Stimulated activated CD8-positive, alpha-beta memory T cell treated with anti-CD3 and anti-CD28 coated beads, Interleukin-4, amount 100 ng/mL, for 24 hours (primary cell): ENCODE measurements around the gene IFNL1.
"Not testable (repeated sequence)": the region's sequence is repeated elsewhere in the genome, so short reads cannot be mapped to it uniquely, and the experiment has no call there.

Experiments used
- DNase-seq: peaks from one replicate; pipeline ENCODE4 v3.0.0-alpha.2; 2020; ENCODE audit warnings: low read depth

Gene IFNL1

GRCh38 chr19:39296055-39296645, at the start of gene IFNL1:
TSS of gene IFNL1 (plus strand) at chr19:39296407. CDS start at chr19:39296422, 15 bp downstream.
- no peak for DNase-seq

GRCh38 chr19:39246951-39247669, 49.1 kb upstream of the IFNL1 start:
- DNase-seq = no peak

GRCh38 chr19:39247701-39248664, 48.2 kb upstream of the IFNL1 start:
- DNase-seq = no peak

- no peak for DNase-seq
Observed at GRCh38 chr19:39248806-39249205, 47.4 kb upstream of the IFNL1 start, which contains the start of gene IFNL4. TSS of gene IFNL4 (minus strand) at chr19:39248856.

- no peak for DNase-seq
Observed at GRCh38 chr19:39251081-39251480, 45.1 kb upstream of the IFNL1 start.

GRCh38 chr19:39251846-39252245, 44.4 kb upstream of the IFNL1 start:
- no peak for DNase-seq

- DNase-seq = no peak
Observed at GRCh38 chr19:39252458-39252857, 43.7 kb upstream of the IFNL1 start.

GRCh38 chr19:39253374-39254149, 42.6 kb upstream of the IFNL1 start:
- DNase-seq = no peak

GRCh38 chr19:39254531-39255345, 41.5 kb upstream of the IFNL1 start:
- DNase-seq = no peak

- DNase-seq = no peak
Observed at GRCh38 chr19:39257227-39257626, 39.0 kb upstream of the IFNL1 start.

- DNase-seq = no peak
Observed at GRCh38 chr19:39261704-39262103, 34.5 kb upstream of the IFNL1 start.

- DNase-seq = no peak
Observed at GRCh38 chr19:39262496-39262895, 33.7 kb upstream of the IFNL1 start.

- no peak for DNase-seq
Observed at GRCh38 chr19:39263912-39264305, 32.3 kb upstream of the IFNL1 start.

GRCh38 chr19:39264306-39265290, 31.6 kb upstream of the IFNL1 start:
- no peak for DNase-seq

- DNase-seq = no peak
Observed at GRCh38 chr19:39265321-39265916, 30.8 kb upstream of the IFNL1 start.

GRCh38 chr19:39268085-39268484, 28.1 kb upstream of the IFNL1 start, which contains the start of gene IFNL2:
TSS of gene IFNL2 (plus strand) at chr19:39268396. CDS start at chr19:39268569, 173 bp downstream.
- not testable (repeated sequence) for DNase-seq

GRCh38 chr19:39268531-39269223, 27.5 kb upstream of the IFNL1 start:
- not testable (repeated sequence) for DNase-seq

GRCh38 chr19:39269369-39269768, 26.8 kb upstream of the IFNL1 start:
- not testable (repeated sequence) for DNase-seq
